Bronchial epithelial cell (primary cell): ENCODE measurements around the gene NTN4. TPM values are rescaled to one million over a fixed set of nuclear protein-coding genes. Genes with fewer than 3 reads are reported as not detected.
A peak's percentile ranks its signal among the peaks of the same experiment; 100 is the strongest.

Source experiments
- DNase-seq: peaks from one replicate; pipeline ENCODE4 v3.0.0-alpha.2; 2010; ENCODE audit warnings: low read depth
- FAIRE-seq: peaks from 2 replicates; lab custom pipeline; 2011; peaks lifted over from hg19 to GRCh38; lab: Jason Lieb, UNC
- H3K27me3 ChIP-seq: 2 replicates; pipeline ENCODE4 v1.5.1; 2011; ENCODE audit warnings: low read length; ENCODE audit not compliant: control insufficient read depth, insufficient read depth
- H3K36me3 ChIP-seq: 2 replicates; pipeline ENCODE4 v1.5.1; 2011; ENCODE audit warnings: low read length; ENCODE audit not compliant: control insufficient read depth, insufficient read depth
- H3K4me3 ChIP-seq: 2 replicates; pipeline ENCODE4 v1.5.1; 2011; ENCODE audit warnings: mild to moderate bottlenecking, low read depth, low read length, control low read depth
- CTCF ChIP-seq: IDR thresholded peaks from 2 replicates; pipeline ENCODE4 v1.5.1; 2011; ENCODE audit warnings: mild to moderate bottlenecking, moderate library complexity, low read length, control low read depth, inconsistent platforms; ENCODE audit not compliant: insufficient read depth, severe bottlenecking
- total RNA-seq: library from RNA; depleted of rRNA; stranded (reverse); fragments of >200 nt; gene quantifications from 2 replicates; pipeline ENCODE4 v1.2.1, GENCODE V29; 2014

The NTN4 gene
- total RNA-seq, 1 donor from 2014 or later = 50.3 TPM

- no peak for TF ChIP-seq CTCF
- FAIRE-seq (no peak), DNase-seq (no peak)
Observed at GRCh38 chr12:95810411-95810810, 19.8 kb upstream of the NTN4 start.

DNA sequence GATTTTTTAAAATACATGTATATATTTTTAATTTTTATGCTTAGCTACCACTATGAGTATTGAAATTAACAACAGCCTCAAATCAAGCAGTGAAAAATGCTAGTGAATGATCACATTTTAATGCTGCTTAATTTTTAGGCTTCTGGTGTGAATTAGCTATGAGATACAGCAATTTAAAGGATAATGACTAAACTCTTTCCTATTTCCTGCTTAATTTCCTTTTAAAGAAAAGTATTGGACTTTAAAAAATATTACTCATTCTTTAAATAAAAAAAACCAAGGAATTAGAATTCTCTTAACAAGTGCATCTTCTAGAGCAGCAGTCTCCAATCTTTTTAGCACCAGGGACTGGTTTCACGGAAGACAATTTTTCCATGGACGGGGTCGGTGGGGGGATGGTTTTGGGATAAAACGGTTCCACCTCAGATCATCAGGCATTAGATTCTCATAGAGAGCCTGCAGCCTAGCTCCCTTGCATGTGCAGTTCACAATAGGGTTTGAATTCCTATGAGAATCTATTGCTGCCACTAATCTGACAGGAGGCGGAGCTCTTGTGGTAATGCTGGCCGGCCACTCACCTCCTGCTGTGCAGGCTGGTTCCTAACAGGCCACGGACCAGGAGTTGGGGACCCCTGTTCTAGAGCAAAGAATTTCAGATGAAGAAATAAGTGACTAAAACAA, 18.6 kb upstream of the NTN4 start:
- no peaks in the 10 kb centered on the region for H3K36me3 ChIP-seq
- H3K27me3 ChIP-seq = no peaks in the 10 kb centered on the region
- no peak for TF ChIP-seq CTCF
- no peak for FAIRE-seq
- no peak overlapping the region for H3K4me3 ChIP-seq
- no peak for DNase-seq

More at GRCh38 chr12:95810411-95810810, 19.8 kb upstream of the NTN4 start:
- Histone ChIP-seq H3K27me3 (no peaks in the 10 kb centered on the region), H3K36me3 (no peaks in the 10 kb centered on the region), H3K4me3 (no peak overlapping the region)

GRCh38 chr12:95808146-95808545, 17.6 kb upstream of the NTN4 start:
- no peak for FAIRE-seq
- no peak for TF ChIP-seq CTCF
- no peak overlapping the region for H3K4me3 ChIP-seq

GRCh38 chr12:95805864-95806671, 15.5 kb upstream of the NTN4 start:
- FAIRE-seq (peak; percentile 97), DNase-seq (peak; percentile 100)
- no peaks in the 10 kb centered on the region for H3K27me3 ChIP-seq
- H3K4me3 ChIP-seq = no peak overlapping the region
- TF ChIP-seq CTCF = no peak
- no peaks in the 10 kb centered on the region for H3K36me3 ChIP-seq

More at GRCh38 chr12:95808146-95808545, 17.6 kb upstream of the NTN4 start:
- Histone ChIP-seq H3K27me3 (no peaks in the 10 kb centered on the region), H3K36me3 (no peaks in the 10 kb centered on the region)
- no peak for DNase-seq

GRCh38 chr12:95804291-95804690, 13.7 kb upstream of the NTN4 start:
- no peak overlapping the region for H3K4me3 ChIP-seq
- TF ChIP-seq CTCF = no peak
- DNase-seq = no peak

More at GRCh38 chr12:95804291-95804690, 13.7 kb upstream of the NTN4 start:
- no peaks in the 10 kb centered on the region for H3K27me3 ChIP-seq
- no peak for FAIRE-seq
- no peaks in the 10 kb centered on the region for H3K36me3 ChIP-seq
